Measurements from ENCODE around the gene ORM2. TPM values are rescaled to one million over a fixed set of nuclear protein-coding genes. Genes with fewer than 3 reads are reported as not detected.

ORM2 gene
- total RNA-seq, 1 donor from 2014 or later = not detected

DNA sequence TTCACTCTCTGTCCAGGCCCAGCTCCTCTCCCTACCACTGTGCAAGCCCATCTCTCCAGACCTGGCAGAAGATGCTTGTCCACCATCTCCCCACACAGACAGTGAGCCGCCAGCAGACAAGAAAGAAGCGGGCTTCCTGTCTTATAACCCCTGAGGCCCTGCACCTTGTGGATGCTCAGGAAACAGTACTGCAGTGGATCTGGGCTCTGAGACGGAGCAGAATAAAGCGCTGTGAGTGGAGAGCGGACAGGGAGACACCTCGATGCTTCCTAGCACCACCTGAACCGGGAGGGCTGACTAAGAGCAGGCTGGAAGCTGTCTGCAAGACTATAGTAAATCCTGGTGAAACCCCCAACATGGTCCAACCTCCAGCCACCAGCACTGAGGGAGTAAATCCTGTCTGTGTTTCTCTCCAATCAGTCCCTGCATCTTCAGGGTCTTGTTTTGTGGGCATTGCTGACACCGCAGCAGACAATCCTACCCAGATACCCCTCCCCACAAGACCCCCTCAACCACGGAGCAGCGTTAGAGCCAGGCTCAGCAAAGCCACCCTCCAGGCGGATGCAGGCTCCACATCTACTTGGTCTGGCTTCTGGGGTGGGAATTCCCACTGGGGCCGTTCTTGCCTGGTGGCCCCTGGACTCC is 18.7 kb downstream of the ORM2 start:
- H3K4me1 Mint-ChIP-seq (ENCODE audit: low read depth) = peaks cover 31% of the 10 kb centered on the region
- TF ChIP-seq, protein P1, sequence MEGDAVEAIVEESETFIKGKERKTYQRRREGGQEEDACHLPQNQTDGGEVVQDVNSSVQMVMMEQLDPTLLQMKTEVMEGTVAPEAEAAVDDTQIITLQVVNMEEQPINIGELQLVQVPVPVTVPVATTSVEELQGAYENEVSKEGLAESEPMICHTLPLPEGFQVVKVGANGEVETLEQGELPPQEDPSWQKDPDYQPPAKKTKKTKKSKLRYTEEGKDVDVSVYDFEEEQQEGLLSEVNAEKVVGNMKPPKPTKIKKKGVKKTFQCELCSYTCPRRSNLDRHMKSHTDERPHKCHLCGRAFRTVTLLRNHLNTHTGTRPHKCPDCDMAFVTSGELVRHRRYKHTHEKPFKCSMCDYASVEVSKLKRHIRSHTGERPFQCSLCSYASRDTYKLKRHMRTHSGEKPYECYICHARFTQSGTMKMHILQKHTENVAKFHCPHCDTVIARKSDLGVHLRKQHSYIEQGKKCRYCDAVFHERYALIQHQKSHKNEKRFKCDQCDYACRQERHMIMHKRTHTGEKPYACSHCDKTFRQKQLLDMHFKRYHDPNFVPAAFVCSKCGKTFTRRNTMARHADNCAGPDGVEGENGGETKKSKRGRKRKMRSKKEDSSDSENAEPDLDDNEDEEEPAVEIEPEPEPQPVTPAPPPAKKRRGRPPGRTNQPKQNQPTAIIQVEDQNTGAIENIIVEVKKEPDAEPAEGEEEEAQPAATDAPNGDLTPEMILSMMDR (IDR thresholded peaks at IDR 0.05) = no peak
- peak; percentile 54 for DNase-seq (ENCODE audit: low spot score)
- H3K4me3 Mint-ChIP-seq (ENCODE audit: unreplicated experiment) = no peak overlapping the region
- peaks cover 51% of the 10 kb centered on the region for H3K36me3 Mint-ChIP-seq (ENCODE audit: low read depth)
- no peaks in the 10 kb centered on the region for H3K27me3 Mint-ChIP-seq (ENCODE audit: low read depth)
- no peaks in the 10 kb centered on the region for H3K9me3 Mint-ChIP-seq (ENCODE audit: low read depth)
- H3K27ac Mint-ChIP-seq (ENCODE audit: unreplicated experiment) = peak overlapping the region; percentile 97

DNA sequence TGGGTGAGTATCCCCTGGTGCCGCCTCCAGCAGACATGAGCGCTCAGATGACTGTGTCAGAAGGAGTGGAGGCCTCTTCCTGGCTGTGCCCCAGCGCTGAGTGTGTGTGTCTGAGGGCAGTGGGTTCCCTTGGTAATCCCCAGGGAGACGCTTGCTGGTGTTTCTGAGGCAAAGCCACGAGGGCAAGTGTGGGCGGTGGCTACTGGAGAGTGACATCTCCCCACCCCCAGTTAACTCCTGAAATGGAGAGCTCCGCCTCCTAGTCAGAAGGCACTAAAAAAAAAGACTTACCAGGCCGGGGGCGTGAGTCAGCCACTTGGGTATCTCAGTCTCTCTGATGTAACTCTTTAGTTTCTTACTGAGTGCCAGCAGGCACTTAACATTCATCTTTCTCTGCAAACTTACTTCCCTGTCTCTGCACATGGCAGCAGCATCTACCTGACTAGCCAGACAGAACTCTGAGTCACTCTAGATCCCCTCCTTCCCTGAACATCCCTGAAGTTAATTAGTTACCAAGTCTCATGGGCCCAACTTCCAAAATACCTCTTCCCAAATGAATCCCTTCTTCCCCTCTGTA is 19.3 kb downstream of the ORM2 start:
- TF ChIP-seq, protein P1 (IDR thresholded peaks at IDR 0.05) = no peak
- no peaks in the 10 kb centered on the region for H3K9me3 Mint-ChIP-seq (ENCODE audit: low read depth)
- peak overlapping the region; percentile 97 for H3K27ac Mint-ChIP-seq (ENCODE audit: unreplicated experiment)
- peaks cover 31% of the 10 kb centered on the region for H3K4me1 Mint-ChIP-seq (ENCODE audit: low read depth)
- peak; percentile 92 for DNase-seq (ENCODE audit: low spot score)
- H3K36me3 Mint-ChIP-seq (ENCODE audit: low read depth) = peaks cover 48% of the 10 kb centered on the region
- peak overlapping the region; percentile 22 for H3K4me3 Mint-ChIP-seq (ENCODE audit: unreplicated experiment)
- H3K27me3 Mint-ChIP-seq (ENCODE audit: low read depth) = no peaks in the 10 kb centered on the region

DNA sequence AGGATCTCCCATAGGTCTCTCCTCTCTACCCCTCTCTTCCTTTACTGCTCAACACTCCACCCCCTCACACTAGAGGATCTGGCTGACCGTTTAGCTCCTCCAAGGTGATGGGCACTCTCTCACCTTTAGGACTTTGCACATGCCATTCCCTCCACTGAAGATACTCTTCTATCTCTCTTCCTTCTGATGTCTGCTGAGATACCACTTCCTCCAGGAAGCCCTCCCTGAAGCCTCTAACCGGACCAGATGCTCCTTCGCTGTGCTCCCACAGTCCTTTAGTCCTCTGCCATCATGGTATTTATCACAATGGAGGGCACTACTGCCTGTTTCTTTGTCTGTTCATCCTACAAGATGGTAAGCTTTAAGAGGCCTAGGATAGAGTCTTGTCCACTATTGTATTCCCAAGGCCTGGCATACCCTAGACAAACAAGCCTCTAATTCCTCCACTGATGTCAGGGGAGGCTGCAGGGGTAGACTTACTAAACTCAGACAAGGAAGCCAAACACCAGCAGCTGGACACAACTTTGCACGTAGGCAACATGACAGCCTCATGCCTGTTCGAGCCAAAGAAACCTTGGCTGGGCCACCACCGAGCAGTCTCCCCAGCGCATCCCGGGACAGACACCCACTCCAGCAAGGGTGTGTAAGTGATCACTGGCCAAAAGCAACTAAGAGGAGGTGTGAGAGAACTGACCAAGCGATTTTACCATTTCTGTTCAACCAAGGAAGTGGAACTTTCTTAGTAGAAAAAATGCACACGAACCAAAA is 20.2 kb downstream of the ORM2 start:
- H3K27ac Mint-ChIP-seq (ENCODE audit: unreplicated experiment) = peak overlapping the region; percentile 97

DNA sequence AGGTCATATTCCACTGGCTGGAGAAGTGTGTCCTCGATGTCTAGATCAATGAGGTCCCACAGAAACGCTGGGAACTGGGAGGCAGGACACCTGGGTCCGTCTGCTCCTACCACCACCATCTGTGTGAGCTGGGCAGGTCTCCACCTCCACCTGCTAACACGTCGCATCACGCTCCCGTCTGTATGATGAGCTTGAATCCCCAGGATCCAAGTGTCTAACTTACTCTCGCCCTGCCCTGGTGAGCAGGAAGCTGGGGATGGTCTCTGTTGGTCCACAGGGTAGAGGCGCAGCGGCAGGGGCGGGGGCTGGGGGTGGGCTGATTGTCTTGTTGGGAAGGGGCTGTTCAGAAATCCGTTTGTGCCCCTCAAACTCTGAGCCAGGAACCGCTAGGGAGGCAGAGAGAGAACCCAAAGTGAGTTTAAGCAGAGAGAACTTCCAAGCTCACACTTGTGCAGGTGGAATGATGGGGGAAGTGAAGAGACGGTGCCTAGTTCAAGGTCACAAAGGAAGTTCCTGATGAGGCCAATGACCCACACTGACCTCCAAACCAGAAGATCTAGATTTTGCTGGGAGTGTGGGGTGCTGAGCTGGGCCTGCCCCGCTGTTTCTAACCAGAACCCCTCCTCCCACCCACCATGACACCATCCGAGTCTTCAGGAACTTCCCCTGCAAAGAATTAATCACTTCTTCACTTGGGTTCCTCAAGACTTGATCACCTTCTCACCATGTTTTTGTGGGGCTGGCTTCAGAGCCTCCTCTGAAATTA is 21.1 kb downstream of the ORM2 start:
- Mint-ChIP-seq H3K36me3 (ENCODE audit: low read depth) (peaks cover 35% of the 10 kb centered on the region), H3K27me3 (ENCODE audit: low read depth) (no peaks in the 10 kb centered on the region), H3K4me3 (ENCODE audit: unreplicated experiment) (no peak overlapping the region), H3K27ac (ENCODE audit: unreplicated experiment) (peak overlapping the region; percentile 97), H3K9me3 (ENCODE audit: low read depth) (no peaks in the 10 kb centered on the region), H3K4me1 (ENCODE audit: low read depth) (peaks cover 31% of the 10 kb centered on the region)
- TF ChIP-seq, protein P1 (IDR thresholded peaks at IDR 0.05) = no peak
- DNase-seq (ENCODE audit: low spot score) = peak; percentile 47

More for the DNA sequence above, 20.2 kb downstream of the ORM2 start:
- Mint-ChIP-seq H3K27me3 (ENCODE audit: low read depth) (no peaks in the 10 kb centered on the region), H3K4me3 (ENCODE audit: unreplicated experiment) (peak overlapping the region; percentile 22), H3K36me3 (ENCODE audit: low read depth) (peaks cover 41% of the 10 kb centered on the region), H3K9me3 (ENCODE audit: low read depth) (no peaks in the 10 kb centered on the region), H3K4me1 (ENCODE audit: low read depth) (peaks cover 31% of the 10 kb centered on the region)
- TF ChIP-seq, protein P1 (IDR thresholded peaks at IDR 0.05) = no peak
- peak; percentile 52 for DNase-seq (ENCODE audit: low spot score)

DNA sequence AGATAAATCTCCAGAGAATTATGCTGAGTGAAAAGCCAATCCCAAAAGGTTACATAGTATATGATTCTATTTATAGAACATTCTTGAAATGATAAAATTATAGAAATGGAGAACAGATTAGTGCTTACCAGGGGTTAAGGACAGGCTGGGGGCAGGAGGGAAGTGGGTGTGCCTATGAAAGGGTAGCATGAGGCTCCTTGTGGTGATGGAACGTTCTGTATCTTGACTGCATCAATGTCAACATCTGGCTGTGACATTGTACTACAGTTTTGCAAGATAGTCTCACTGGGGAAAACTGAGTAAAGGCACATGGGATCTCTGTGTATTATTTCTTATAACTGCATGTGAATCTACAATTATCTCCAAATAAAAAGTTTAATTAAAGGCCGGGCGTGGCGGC is 22.3 kb downstream of the ORM2 start:
- DNase-seq (ENCODE audit: low spot score) = peak; percentile 11
- H3K9me3 Mint-ChIP-seq (ENCODE audit: low read depth) = no peaks in the 10 kb centered on the region
- no peaks in the 10 kb centered on the region for H3K27me3 Mint-ChIP-seq (ENCODE audit: low read depth)
- no peak overlapping the region for H3K4me3 Mint-ChIP-seq (ENCODE audit: unreplicated experiment)
- peaks cover 34% of the 10 kb centered on the region for H3K36me3 Mint-ChIP-seq (ENCODE audit: low read depth)
- TF ChIP-seq, protein P1 (IDR thresholded peaks at IDR 0.05) = no peak
- no peak overlapping the region for H3K27ac Mint-ChIP-seq (ENCODE audit: unreplicated experiment)
- peaks cover 31% of the 10 kb centered on the region for H3K4me1 Mint-ChIP-seq (ENCODE audit: low read depth)

All from chondrocyte (in vitro differentiated cells).